ENCODE results near the gene SSR3. TPM values are rescaled to one million over a fixed set of nuclear protein-coding genes. Genes with fewer than 3 reads are reported as not detected.

Gene SSR3
- total and polyA plus RNA-seq, 9 of the 15 experiments (the other 6 are each of a cell fraction or from before 2014, with no cell fraction given) = 104 to 464 (median 307) TPM

DNA sequence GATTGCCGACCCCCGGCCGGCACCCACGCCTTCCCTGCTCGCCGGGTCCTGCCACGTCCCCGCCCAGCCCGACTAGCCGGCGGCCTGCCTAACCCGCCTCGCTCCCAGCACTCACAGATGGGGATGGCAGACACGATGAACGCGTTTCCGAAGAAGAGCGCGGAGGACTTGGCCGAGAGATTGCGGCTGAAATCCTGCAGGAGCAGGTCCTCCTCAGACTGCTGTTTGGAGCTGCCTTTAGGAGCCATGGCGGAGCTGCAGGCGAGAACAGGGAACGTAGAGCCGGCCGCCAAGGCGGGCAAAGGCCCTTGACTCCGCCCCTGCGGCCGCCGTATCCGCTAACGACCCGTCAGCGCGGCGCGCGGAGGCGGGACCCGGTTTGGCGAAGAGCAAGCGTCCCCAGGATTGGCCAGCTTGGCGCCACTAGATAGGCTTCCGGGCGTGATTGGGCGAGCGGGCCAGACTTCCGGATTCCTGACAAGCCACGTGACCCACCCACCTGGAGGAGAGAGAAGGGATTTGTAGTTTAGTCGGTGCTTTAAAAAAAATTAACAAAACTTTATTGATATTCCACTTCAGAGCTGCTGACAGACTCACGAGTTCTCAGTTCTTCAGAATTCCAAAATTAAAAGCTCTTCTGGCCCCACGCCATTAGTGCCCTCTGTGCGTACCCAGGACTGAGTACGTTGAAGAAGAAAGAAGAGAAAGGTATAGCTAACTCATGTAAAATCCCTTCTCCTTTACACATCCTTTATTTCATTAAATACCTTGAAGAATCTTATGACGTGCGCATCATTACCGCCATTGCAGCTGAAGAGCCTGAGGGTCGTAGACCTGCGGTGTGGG lies at the start of gene SSR3 (continued):
- peak; percentile 99 for TF ChIP-seq ELF2 (CRISPR knock-in tag; IDR thresholded peaks at IDR 0.05)
- peak; percentile 59; the same call in 1 of the 2 replicates for TF ChIP-seq KLF1 (tag; IDR thresholded peaks at IDR 0.05)
- peak; percentile 95 for TF ChIP-seq POLR2B (IDR thresholded peaks at IDR 0.05; ENCODE audit: low read depth, partially characterized antibody)
- TF ChIP-seq MIER1 (IDR thresholded peaks at IDR 0.05; ENCODE audit: low read depth) = no peak
- TF ChIP-seq, protein P1, sequence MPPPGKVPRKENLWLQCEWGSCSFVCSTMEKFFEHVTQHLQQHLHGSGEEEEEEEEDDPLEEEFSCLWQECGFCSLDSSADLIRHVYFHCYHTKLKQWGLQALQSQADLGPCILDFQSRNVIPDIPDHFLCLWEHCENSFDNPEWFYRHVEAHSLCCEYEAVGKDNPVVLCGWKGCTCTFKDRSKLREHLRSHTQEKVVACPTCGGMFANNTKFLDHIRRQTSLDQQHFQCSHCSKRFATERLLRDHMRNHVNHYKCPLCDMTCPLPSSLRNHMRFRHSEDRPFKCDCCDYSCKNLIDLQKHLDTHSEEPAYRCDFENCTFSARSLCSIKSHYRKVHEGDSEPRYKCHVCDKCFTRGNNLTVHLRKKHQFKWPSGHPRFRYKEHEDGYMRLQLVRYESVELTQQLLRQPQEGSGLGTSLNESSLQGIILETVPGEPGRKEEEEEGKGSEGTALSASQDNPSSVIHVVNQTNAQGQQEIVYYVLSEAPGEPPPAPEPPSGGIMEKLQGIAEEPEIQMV (tag; conservative IDR thresholded peaks at IDR 0.05; ENCODE audit: low read depth) = peak; percentile 52; the same call in 1 of the 2 replicates
- peak; percentile 48 for TF ChIP-seq MEIS2 (IDR thresholded peaks at IDR 0.05; ENCODE audit: partially characterized antibody)
- no peak for TF ChIP-seq ATF1 (CRISPR knock-in tag; IDR thresholded peaks at IDR 0.05)
- peak; percentile 95 for TF ChIP-seq ATF1 (tag; IDR thresholded peaks at IDR 0.05)
- TF ChIP-seq ZNF143 (CRISPR knock-in tag; IDR thresholded peaks at IDR 0.05) = peak; percentile 81
- TF ChIP-seq, protein P2, sequence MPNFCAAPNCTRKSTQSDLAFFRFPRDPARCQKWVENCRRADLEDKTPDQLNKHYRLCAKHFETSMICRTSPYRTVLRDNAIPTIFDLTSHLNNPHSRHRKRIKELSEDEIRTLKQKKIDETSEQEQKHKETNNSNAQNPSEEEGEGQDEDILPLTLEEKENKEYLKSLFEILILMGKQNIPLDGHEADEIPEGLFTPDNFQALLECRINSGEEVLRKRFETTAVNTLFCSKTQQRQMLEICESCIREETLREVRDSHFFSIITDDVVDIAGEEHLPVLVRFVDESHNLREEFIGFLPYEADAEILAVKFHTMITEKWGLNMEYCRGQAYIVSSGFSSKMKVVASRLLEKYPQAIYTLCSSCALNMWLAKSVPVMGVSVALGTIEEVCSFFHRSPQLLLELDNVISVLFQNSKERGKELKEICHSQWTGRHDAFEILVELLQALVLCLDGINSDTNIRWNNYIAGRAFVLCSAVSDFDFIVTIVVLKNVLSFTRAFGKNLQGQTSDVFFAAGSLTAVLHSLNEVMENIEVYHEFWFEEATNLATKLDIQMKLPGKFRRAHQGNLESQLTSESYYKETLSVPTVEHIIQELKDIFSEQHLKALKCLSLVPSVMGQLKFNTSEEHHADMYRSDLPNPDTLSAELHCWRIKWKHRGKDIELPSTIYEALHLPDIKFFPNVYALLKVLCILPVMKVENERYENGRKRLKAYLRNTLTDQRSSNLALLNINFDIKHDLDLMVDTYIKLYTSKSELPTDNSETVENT (CRISPR knock-in tag; IDR thresholded peaks at IDR 0.05) = peak; percentile 92
- TF ChIP-seq CBX3 (IDR thresholded peaks at IDR 0.05; ENCODE audit: borderline replicate concordance in 1 of 2, low read length in 2 of 2) = peak in 1 of 2 experiments; percentile 75; a peak in 2 of 3 replicates
- no peak for TF ChIP-seq KLF10 (CRISPR knock-in tag; IDR thresholded peaks at IDR 0.05)
- TF ChIP-seq NRF1 (conservative IDR thresholded peaks at IDR 0.05 in 1 of 2, IDR thresholded peaks at IDR 0.05 in 1 of 2) = peak; percentile 60 to 70
- TF ChIP-seq POLR2G (IDR thresholded peaks at IDR 0.05; ENCODE audit: low read depth, low read length) = peak; percentile 99
- peak; percentile 88 for TF ChIP-seq RBBP5 (IDR thresholded peaks at IDR 0.05; ENCODE audit: borderline replicate concordance, insufficient read depth, low read length, poor library complexity, severe bottlenecking)
- no peak for TF ChIP-seq NR2C2 (CRISPR knock-in tag; IDR thresholded peaks at IDR 0.05)
- peak; percentile 72; the same call in 1 of the 2 replicates for TF ChIP-seq NR2C2 (tag; IDR thresholded peaks at IDR 0.05)
- TF ChIP-seq, protein P3, sequence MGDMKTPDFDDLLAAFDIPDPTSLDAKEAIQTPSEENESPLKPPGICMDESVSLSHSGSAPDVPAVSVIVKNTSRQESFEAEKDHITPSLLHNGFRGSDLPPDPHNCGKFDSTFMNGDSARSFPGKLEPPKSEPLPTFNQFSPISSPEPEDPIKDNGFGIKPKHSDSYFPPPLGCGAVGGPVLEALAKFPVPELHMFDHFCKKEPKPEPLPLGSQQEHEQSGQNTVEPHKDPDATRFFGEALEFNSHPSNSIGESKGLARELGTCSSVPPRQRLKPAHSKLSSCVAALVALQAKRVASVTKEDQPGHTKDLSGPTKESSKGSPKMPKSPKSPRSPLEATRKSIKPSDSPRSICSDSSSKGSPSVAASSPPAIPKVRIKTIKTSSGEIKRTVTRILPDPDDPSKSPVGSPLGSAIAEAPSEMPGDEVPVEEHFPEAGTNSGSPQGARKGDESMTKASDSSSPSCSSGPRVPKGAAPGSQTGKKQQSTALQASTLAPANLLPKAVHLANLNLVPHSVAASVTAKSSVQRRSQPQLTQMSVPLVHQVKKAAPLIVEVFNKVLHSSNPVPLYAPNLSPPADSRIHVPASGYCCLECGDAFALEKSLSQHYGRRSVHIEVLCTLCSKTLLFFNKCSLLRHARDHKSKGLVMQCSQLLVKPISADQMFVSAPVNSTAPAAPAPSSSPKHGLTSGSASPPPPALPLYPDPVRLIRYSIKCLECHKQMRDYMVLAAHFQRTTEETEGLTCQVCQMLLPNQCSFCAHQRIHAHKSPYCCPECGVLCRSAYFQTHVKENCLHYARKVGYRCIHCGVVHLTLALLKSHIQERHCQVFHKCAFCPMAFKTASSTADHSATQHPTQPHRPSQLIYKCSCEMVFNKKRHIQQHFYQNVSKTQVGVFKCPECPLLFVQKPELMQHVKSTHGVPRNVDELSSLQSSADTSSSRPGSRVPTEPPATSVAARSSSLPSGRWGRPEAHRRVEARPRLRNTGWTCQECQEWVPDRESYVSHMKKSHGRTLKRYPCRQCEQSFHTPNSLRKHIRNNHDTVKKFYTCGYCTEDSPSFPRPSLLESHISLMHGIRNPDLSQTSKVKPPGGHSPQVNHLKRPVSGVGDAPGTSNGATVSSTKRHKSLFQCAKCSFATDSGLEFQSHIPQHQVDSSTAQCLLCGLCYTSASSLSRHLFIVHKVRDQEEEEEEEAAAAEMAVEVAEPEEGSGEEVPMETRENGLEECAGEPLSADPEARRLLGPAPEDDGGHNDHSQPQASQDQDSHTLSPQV (IDR thresholded peaks at IDR 0.05) = 0 out of 2 replicates have a peak, but pooled peaks have one; percentile 31
